ENCODE measurements around the gene CCDC90B.

The CCDC90B gene

GRCh38 chr11:83259559-83259958 is 26.6 kb downstream of the CCDC90B start:
- H3K27ac ChIP-seq (ENCODE audit: low read depth, low read length), result no peak overlapping the region
- no peaks in the 10 kb centered on the region for H3F3A ChIP-seq (ENCODE audit: control insufficient read depth, insufficient read depth)
- no peaks in the 10 kb centered on the region for H3K27me3 ChIP-seq (ENCODE audit: control insufficient read depth, low read length)
- no peaks in the 10 kb centered on the region for H3K9me3 ChIP-seq (ENCODE audit: control insufficient read depth, insufficient read depth, low read length)
- H4K20me1 ChIP-seq (ENCODE audit: control insufficient read depth, insufficient read depth, low read depth, low read length), result no peaks in the 10 kb centered on the region
- H3K4me3 ChIP-seq (ENCODE audit: low read length), result no peak overlapping the region
- TF ChIP-seq CTCF (IDR thresholded peaks at IDR 0.05; ENCODE audit: low read depth, low read length, poor library complexity, severe bottlenecking), result no peak
- no peak for TF ChIP-seq EZH2phosphoT487 (IDR thresholded peaks at IDR 0.05; ENCODE audit: borderline replicate concordance, low read length)
- peaks cover 28% of the 10 kb centered on the region for H3K36me3 ChIP-seq (ENCODE audit: control insufficient read depth, low read length)
- H3K79me2 ChIP-seq (ENCODE audit: control insufficient read depth, low read length), result no peaks in the 10 kb centered on the region
- H3K4me2 ChIP-seq (ENCODE audit: low read length), result no peak overlapping the region
- no peaks in the 10 kb centered on the region for H3K9me2 ChIP-seq (replicated peaks; ENCODE audit: control insufficient read depth, low read length)
- no peaks in the 10 kb centered on the region for H3K4me1 ChIP-seq (ENCODE audit: control insufficient read depth, low read length)

GRCh38 chr11:83257761-83258168 is 28.4 kb downstream of the CCDC90B start:
- Histone ChIP-seq H3K4me3 (ENCODE audit: low read length) (no peak overlapping the region), H3F3A (ENCODE audit: control insufficient read depth, insufficient read depth) (no peaks in the 10 kb centered on the region), H3K36me3 (ENCODE audit: control insufficient read depth, low read length) (peaks cover 19% of the 10 kb centered on the region), H4K20me1 (ENCODE audit: control insufficient read depth, insufficient read depth, low read depth, low read length) (no peaks in the 10 kb centered on the region), H3K4me2 (ENCODE audit: low read length) (no peak overlapping the region), H3K27ac (ENCODE audit: low read depth, low read length) (no peak overlapping the region), H3K4me1 (ENCODE audit: control insufficient read depth, low read length) (no peaks in the 10 kb centered on the region), H3K9me2 (replicated peaks; ENCODE audit: control insufficient read depth, low read length) (no peaks in the 10 kb centered on the region), H3K79me2 (ENCODE audit: control insufficient read depth, low read length) (no peaks in the 10 kb centered on the region), H3K9me3 (ENCODE audit: control insufficient read depth, insufficient read depth, low read length) (no peaks in the 10 kb centered on the region), H3K27me3 (ENCODE audit: control insufficient read depth, low read length) (no peaks in the 10 kb centered on the region)
- TF ChIP-seq CTCF (IDR thresholded peaks at IDR 0.05; ENCODE audit: low read depth, low read length, poor library complexity, severe bottlenecking), result no peak
- no peak for TF ChIP-seq EZH2phosphoT487 (IDR thresholded peaks at IDR 0.05; ENCODE audit: borderline replicate concordance, low read length)

GRCh38 chr11:83256602-83257340 is 29.4 kb downstream of the CCDC90B start:
- TF ChIP-seq EZH2phosphoT487 (IDR thresholded peaks at IDR 0.05; ENCODE audit: borderline replicate concordance, low read length), result no peak
- no peak for TF ChIP-seq CTCF (IDR thresholded peaks at IDR 0.05; ENCODE audit: low read depth, low read length, poor library complexity, severe bottlenecking)
- Histone ChIP-seq H3K27ac (ENCODE audit: low read depth, low read length) (no peak overlapping the region), H3K9me2 (replicated peaks; ENCODE audit: control insufficient read depth, low read length) (no peaks in the 10 kb centered on the region), H4K20me1 (ENCODE audit: control insufficient read depth, insufficient read depth, low read depth, low read length) (no peaks in the 10 kb centered on the region), H3K4me2 (ENCODE audit: low read length) (no peak overlapping the region), H3K9me3 (ENCODE audit: control insufficient read depth, insufficient read depth, low read length) (no peaks in the 10 kb centered on the region), H3K36me3 (ENCODE audit: control insufficient read depth, low read length) (peaks cover 17% of the 10 kb centered on the region), H3F3A (ENCODE audit: control insufficient read depth, insufficient read depth) (no peaks in the 10 kb centered on the region), H3K4me3 (ENCODE audit: low read length) (no peak overlapping the region), H3K79me2 (ENCODE audit: control insufficient read depth, low read length) (no peaks in the 10 kb centered on the region), H3K27me3 (ENCODE audit: control insufficient read depth, low read length) (no peaks in the 10 kb centered on the region), H3K4me1 (ENCODE audit: control insufficient read depth, low read length) (no peaks in the 10 kb centered on the region)
